ENCODE results near the gene SLC16A6.
"Not testable (repeated sequence)": the region's sequence is repeated elsewhere in the genome, so short reads cannot be mapped to it uniquely, and the experiment has no call there.

SLC16A6 gene

DNA sequence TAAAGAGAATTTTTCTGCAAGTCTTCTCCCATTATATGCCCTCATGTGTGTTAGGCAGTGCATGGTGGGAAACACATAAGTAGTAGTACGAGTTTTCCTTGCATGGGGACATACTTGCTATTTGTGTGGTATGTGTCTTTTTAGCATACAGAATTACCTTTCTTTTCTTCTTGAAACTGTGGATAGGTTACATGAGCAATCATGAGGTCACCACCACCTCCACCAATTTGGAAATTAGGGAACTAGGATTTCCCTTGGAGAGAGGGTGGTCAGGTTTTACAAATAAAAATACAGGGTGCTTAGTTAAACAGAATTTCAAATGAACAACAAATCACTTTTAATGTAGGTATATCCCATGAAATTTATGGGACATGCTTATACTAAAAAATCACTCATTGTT is 59.4 kb downstream of the SLC16A6 start:
- Histone ChIP-seq H3K9me3 (replicated peaks in 1 of 11) (no peaks in the 10 kb centered on the region), H4K20me1 (no peaks in the 10 kb centered on the region), H3K27ac (0 out of 22 replicates have a peak overlapping the region, but pooled peaks of 1 of the 11 experiments have one; percentile 63), H3K27me3 (no peaks in the 10 kb centered on the region), H3K36me3 (peaks cover 0 to 10% (median 0%) of the 10 kb centered on the region in 11 experiments; a peak in 3 of 22 replicates), H3K9ac (no peak overlapping the region), H3K4me2 (peak overlapping the region in 2 of 11 experiments; percentile 31 to 85; a peak in 2 of 22 replicates), H3K4me1 (peaks cover 43 to 91% (median 48%) of the 10 kb centered on the region in 10 experiments), H3K4me3 (no peak overlapping the region)
- TF ChIP-seq Cebpa-rat (IDR thresholded peaks at IDR 0.05), result no peak

- H3K27ac ChIP-seq; H3K9me3 ChIP-seq (replicated peaks in 1 of 11); H3K27me3 ChIP-seq; H3K4me3 ChIP-seq; H4K20me1 ChIP-seq; H3K9ac ChIP-seq: not testable (repeated sequence)
- H3K4me1 ChIP-seq, result peaks cover 40 to 88% (median 47%) of the 10 kb centered on the region in 10 experiments
- H3K36me3 ChIP-seq, result peaks cover 0 to 10% (median 0%) of the 10 kb centered on the region in 11 experiments; a peak in 4 of 22 replicates
- H3K4me2 ChIP-seq, result peak overlapping the region in 2 of 11 experiments; percentile 31 to 35; a peak in 2 of 22 replicates
These were observed 59.8 kb downstream of the SLC16A6 start for GRCh38 chr17:68231131-68231530.

- H4K20me1 ChIP-seq, result no peaks in the 10 kb centered on the region
- H3K9me3 ChIP-seq (replicated peaks in 1 of 11), result no peaks in the 10 kb centered on the region
- H3K9ac ChIP-seq, result 0 out of 22 replicates have a peak overlapping the region, but pooled peaks of 1 of the 11 experiments have one; percentile 20
- no peaks in the 10 kb centered on the region for H3K27me3 ChIP-seq
- H3K4me3 ChIP-seq, result no peak overlapping the region
- no peak for TF ChIP-seq Cebpa-rat (IDR thresholded peaks at IDR 0.05)
- H3K4me2 ChIP-seq, result peak overlapping the region; percentile 53 to 73 (median 68); a peak in 17 of 22 replicates
- peaks cover 0 to 10% (median 0%) of the 10 kb centered on the region in 11 experiments; a peak in 4 of 22 replicates for H3K36me3 ChIP-seq
- H3K4me1 ChIP-seq, result peaks cover 36 to 74% (median 45%) of the 10 kb centered on the region in 10 experiments
- peak overlapping the region in 2 of 11 experiments; percentile 38 to 48; a peak in 1 of 22 replicates for H3K27ac ChIP-seq
These were observed 61.3 kb downstream of the SLC16A6 start for GRCh38 chr17:68229619-68230018.

DNA sequence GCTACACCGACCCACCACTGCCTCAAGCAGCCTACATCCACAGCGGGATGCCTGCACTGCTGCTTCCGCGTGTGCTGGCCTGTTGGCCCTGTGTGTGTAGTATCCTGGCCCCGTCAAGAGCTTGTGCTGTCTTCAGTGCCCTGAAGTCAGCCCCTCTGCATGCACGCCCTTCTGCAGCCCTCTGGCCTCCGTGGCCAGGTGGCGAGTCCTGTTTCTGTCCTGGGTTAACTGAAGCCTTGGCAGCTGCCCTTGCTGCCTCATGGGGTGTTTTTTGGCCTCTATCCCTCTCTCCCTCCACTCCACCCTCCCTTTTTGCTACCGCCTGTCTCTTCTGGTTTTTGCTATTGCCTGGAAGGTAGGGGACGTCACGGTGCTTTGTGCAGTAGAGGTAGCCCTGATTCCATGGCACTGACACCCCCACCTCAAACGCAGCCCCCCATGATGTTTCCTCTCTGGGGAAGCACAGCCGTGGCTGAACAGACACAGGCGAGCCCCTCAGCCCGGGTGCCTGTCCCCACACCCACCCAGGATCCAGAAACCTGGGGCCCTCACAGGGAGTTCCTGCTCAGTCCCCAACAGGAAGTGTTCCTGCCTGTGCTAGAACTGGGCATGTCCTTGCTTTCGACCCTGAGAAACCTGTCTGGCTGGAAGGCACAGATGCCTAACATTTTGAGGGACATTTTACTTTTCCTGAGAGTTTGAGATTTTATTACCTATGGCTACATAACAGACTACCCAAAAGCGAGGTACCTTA is 61.9 kb downstream of the SLC16A6 start:
- no peaks in the 10 kb centered on the region for H4K20me1 ChIP-seq
- peak overlapping the region; percentile 10 to 57 (median 38); a peak in 14 of 22 replicates for H3K27ac ChIP-seq
- no peak overlapping the region for H3K4me3 ChIP-seq
- peaks cover 0 to 10% (median 0%) of the 10 kb centered on the region in 11 experiments; a peak in 3 of 22 replicates for H3K36me3 ChIP-seq
- H3K4me2 ChIP-seq, result peak overlapping the region; percentile 53 to 73 (median 68)
- H3K4me1 ChIP-seq, result peaks cover 35 to 68% (median 43%) of the 10 kb centered on the region in 10 experiments
- H3K9ac ChIP-seq, result peak overlapping the region in 7 of 11 experiments; percentile 19 to 58 (median 33); a peak in 9 of 22 replicates
- no peaks in the 10 kb centered on the region for H3K9me3 ChIP-seq (replicated peaks in 1 of 11)
- no peak for TF ChIP-seq Cebpa-rat (IDR thresholded peaks at IDR 0.05)
- no peaks in the 10 kb centered on the region for H3K27me3 ChIP-seq

DNA sequence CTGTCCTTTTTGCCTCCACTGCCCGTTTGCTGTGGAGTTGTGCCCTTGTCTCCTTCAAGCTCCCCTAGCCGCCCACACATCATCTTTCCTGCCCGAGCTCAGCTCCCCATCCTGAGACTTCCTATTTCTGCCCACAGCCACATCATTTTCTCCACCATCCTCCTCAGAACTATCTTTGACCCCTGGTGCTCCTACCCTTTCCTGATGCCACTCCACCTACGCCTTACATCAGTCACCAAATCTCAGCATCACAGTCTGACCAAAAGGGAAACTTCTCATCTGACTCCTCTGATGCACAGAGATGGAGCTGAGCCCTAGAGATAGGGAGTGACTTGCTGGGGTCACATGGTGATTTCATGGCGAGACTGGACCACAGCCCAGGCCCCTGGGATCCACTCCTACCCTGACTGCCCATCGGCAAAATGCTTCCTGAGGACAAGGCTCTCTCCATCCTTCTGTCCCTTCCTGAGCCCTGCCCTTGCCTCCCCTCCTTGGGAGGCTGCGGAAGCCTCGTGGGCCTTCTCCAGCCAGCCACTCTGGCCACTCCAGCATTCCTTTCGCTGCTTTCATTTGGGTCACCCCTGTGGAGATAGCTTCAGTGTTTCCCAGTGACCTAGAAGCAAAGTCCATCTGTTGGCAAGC is 62.8 kb downstream of the SLC16A6 start:
- H3K9me3 ChIP-seq (replicated peaks in 1 of 11); H3K4me3 ChIP-seq; H3K27me3 ChIP-seq; H4K20me1 ChIP-seq: not testable (repeated sequence)
- H3K4me2 ChIP-seq, result peak overlapping the region; percentile 53 to 73 (median 68); a peak in 20 of 22 replicates
- peaks cover 0 to 10% (median 0%) of the 10 kb centered on the region in 11 experiments; a peak in 3 of 22 replicates for H3K36me3 ChIP-seq
- peak overlapping the region in 4 of 11 experiments; percentile 14 to 48 (median 31); a peak in 2 of 22 replicates for H3K27ac ChIP-seq
- H3K9ac ChIP-seq, result peak overlapping the region in 1 of 11 experiments; percentile 58; a peak in 1 of 22 replicates
- peaks cover 35 to 60% (median 41%) of the 10 kb centered on the region in 10 experiments for H3K4me1 ChIP-seq

DNA sequence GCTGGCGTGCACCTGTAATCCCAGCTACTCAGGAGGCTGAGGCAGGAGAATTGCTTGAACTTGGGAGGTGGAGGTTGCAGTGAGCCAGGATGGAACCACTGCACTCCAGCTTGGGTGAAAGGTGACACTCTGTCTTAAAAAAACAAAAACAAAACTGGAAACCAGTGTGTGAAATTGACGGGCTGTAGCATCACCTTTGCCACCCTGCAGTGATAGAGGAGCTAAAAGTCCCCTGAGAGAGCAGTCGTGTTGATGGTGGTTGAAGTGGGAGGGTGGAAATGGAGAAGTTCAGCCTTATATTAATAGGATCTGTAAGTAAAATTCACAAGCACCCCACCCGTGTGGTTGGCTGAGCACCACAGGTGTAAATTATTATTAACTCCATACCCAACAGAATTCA is 65.9 kb downstream of the SLC16A6 start:
- H3K4me1 ChIP-seq, result peaks cover 35 to 50% (median 40%) of the 10 kb centered on the region in 10 experiments
- not testable (repeated sequence) for H3K27me3 ChIP-seq; H3K27ac ChIP-seq; H3K9ac ChIP-seq; H3K9me3 ChIP-seq (replicated peaks in 1 of 11); H4K20me1 ChIP-seq; H3K36me3 ChIP-seq; H3K4me3 ChIP-seq
- H3K4me2 ChIP-seq, result peak overlapping the region in 7 of 11 experiments; percentile 30 to 60 (median 35); a peak in 12 of 22 replicates

GRCh38 chr17:68222606-68223005 is 68.3 kb downstream of the SLC16A6 start:
- Histone ChIP-seq H3K4me3 (no peak overlapping the region), H3K36me3 (peaks cover 0 to 25% (median 15%) of the 10 kb centered on the region in 11 experiments; a peak in 16 of 22 replicates), H3K27me3 (no peaks in the 10 kb centered on the region), H4K20me1 (no peaks in the 10 kb centered on the region; a peak in 1 of 22 replicates), H3K4me1 (peaks cover 12 to 27% (median 18%) of the 10 kb centered on the region in 10 experiments; a peak in 19 of 20 replicates), H3K9me3 (replicated peaks in 1 of 11) (peaks cover 0 to 6% (median 0%) of the 10 kb centered on the region in 11 experiments; a peak in 4 of 22 replicates), H3K27ac (no peak overlapping the region), H3K4me2 (peak overlapping the region in 2 of 11 experiments; percentile 3 to 35; a peak in 2 of 22 replicates), H3K9ac (no peak overlapping the region)
- no peak for TF ChIP-seq Cebpa-rat (IDR thresholded peaks at IDR 0.05)

DNA sequence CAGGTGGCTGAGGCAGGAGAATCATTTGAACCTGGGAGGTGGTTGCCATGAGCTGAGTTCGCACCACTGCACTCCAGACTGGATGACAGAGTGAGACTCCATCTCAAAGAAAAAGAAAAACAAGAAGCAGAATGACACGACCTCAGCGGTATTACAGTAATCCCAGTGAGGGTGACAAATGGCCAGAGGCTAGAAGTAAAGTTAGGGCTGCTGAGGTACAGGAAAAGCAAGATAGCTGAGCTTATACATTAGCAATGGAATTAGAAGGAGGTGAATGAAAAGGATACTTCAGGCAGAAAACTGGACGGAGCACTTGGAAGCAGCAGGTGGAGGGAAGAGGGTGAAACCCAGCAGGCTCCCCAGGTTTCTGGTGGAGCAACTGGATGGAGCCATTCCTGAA is 69.1 kb downstream of the SLC16A6 start:
- H3K27ac ChIP-seq, result no peak overlapping the region; a peak in 1 of 22 replicates
- H4K20me1 ChIP-seq, result no peaks in the 10 kb centered on the region; a peak in 1 of 22 replicates
- no peak overlapping the region for H3K4me3 ChIP-seq
- peaks cover 0 to 25% (median 15%) of the 10 kb centered on the region in 11 experiments; a peak in 16 of 22 replicates for H3K36me3 ChIP-seq
- no peak for TF ChIP-seq Cebpa-rat (IDR thresholded peaks at IDR 0.05)
- H3K4me1 ChIP-seq, result peaks cover 7 to 27% (median 17%) of the 10 kb centered on the region in 10 experiments; a peak in 17 of 20 replicates
- no peaks in the 10 kb centered on the region for H3K27me3 ChIP-seq
- peaks cover 0 to 6% (median 0%) of the 10 kb centered on the region in 11 experiments; a peak in 4 of 22 replicates for H3K9me3 ChIP-seq (replicated peaks in 1 of 11)
- no peak overlapping the region for H3K9ac ChIP-seq
- peak overlapping the region in 3 of 11 experiments; percentile 15 to 57 (median 48); a peak in 4 of 22 replicates for H3K4me2 ChIP-seq

- H3K9me3 ChIP-seq (replicated peaks in 1 of 11); H3K27ac ChIP-seq; H3K9ac ChIP-seq; H3K4me2 ChIP-seq; H3K4me3 ChIP-seq; H4K20me1 ChIP-seq; H3K27me3 ChIP-seq: not testable (repeated sequence)
- Histone ChIP-seq H3K4me1 (peaks cover 7 to 23% (median 17%) of the 10 kb centered on the region in 10 experiments; a peak in 17 of 20 replicates), H3K36me3 (peaks cover 0 to 32% (median 16%) of the 10 kb centered on the region in 11 experiments; a peak in 16 of 22 replicates)
These were observed 70.1 kb downstream of the SLC16A6 start for GRCh38 chr17:68220786-68221185.

GRCh38 chr17:68220186-68220585 is 70.7 kb downstream of the SLC16A6 start:
- not testable (repeated sequence) for H4K20me1 ChIP-seq; H3K27ac ChIP-seq; H3K4me3 ChIP-seq; H3K27me3 ChIP-seq; H3K9me3 ChIP-seq (replicated peaks in 1 of 11); H3K9ac ChIP-seq; H3K4me2 ChIP-seq
- Histone ChIP-seq H3K4me1 (peaks cover 7 to 18% (median 12%) of the 10 kb centered on the region in 10 experiments; a peak in 17 of 20 replicates), H3K36me3 (peaks cover 0 to 32% (median 16%) of the 10 kb centered on the region in 11 experiments; a peak in 16 of 22 replicates)

DNA sequence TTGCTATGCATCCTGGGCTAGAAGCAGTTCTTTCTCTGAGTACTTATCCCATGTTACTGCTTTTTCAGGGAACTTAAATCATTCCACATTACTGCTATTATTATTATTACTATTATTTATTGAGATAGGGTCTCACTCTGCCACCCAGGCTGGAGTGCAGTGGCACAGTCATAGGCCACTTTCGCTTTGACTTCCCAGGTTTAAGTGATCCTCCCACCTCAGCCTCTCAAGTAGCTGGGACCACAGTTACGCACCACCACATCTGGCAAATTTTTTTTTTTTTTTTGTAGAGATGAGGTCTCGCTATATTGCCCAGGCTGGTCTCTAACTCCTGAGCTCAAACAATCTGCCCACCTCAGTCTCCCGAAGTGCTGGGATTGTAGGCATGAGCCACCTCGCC is 71.5 kb downstream of the SLC16A6 start:
- H4K20me1 ChIP-seq; H3K9ac ChIP-seq; H3K27me3 ChIP-seq; H3K9me3 ChIP-seq (replicated peaks in 1 of 11); H3K27ac ChIP-seq; H3K4me2 ChIP-seq; H3K4me3 ChIP-seq: not testable (repeated sequence)
- peaks cover 0 to 36% (median 16%) of the 10 kb centered on the region in 11 experiments; a peak in 16 of 22 replicates for H3K36me3 ChIP-seq
- H3K4me1 ChIP-seq, result peaks cover 2 to 25% (median 11%) of the 10 kb centered on the region in 10 experiments

All from BLaER1 treated with 17β-estradiol and CSF1 and Interleukin-3, amounts not matched to agents 10 nM and 100 nM (cell line).